Hematopoietic multipotent progenitor cell (in vitro differentiated cells): ENCODE results near the gene FNDC8. TPM values are rescaled to one million over a fixed set of nuclear protein-coding genes. Genes with fewer than 3 reads are reported as not detected.
A peak's percentile ranks its signal among the peaks of the same experiment; 100 is the strongest.
"Not testable (repeated sequence)": the region's sequence is repeated elsewhere in the genome, so short reads cannot be mapped to it uniquely, and the experiment has no call there.

Experiments used
- DNase-seq, 3 donors: peaks; one replicate each; pipeline ENCODE4 v3.0.0-alpha.2; 2011 to 2015; ENCODE audit warnings: low read depth in 2 of 3, low spot score in 2 of 3
- total RNA-seq: library from RNA; depleted of rRNA; stranded (reverse); fragments of >200 nt; gene quantifications from one replicate; pipeline ENCODE4 v1.2.3, GENCODE V29; 2012

FNDC8 gene
- total RNA-seq, 1 donor, result not detected

- DNase-seq, result no peak
Measured at GRCh38 chr17:35094902-35095301, 26.5 kb upstream of the FNDC8 start.

GRCh38 chr17:35095741-35096140 is 25.7 kb upstream of the FNDC8 start:
- no peak for DNase-seq

- no peak for DNase-seq
Measured at GRCh38 chr17:35097776-35098175, 23.6 kb upstream of the FNDC8 start.

- DNase-seq, result no peak
Measured at GRCh38 chr17:35099908-35100307, 21.5 kb upstream of the FNDC8 start.

GRCh38 chr17:35101036-35101435 is 20.4 kb upstream of the FNDC8 start:
- DNase-seq, result no peak

GRCh38 chr17:35101725-35102124 is 19.7 kb upstream of the FNDC8 start:
- DNase-seq, result no peak

- DNase-seq, result no peak
Measured at GRCh38 chr17:35103271-35103670, 18.1 kb upstream of the FNDC8 start.

- no peak for DNase-seq
Measured at GRCh38 chr17:35104844-35105450, 16.5 kb upstream of the FNDC8 start.

- DNase-seq, result not testable (repeated sequence)
Measured at GRCh38 chr17:35110791-35111190, 10.6 kb upstream of the FNDC8 start.

GRCh38 chr17:35116845-35117244 is 4.6 kb upstream of the FNDC8 start:
- no peak for DNase-seq

- peak in 2 of 3 donors; percentile 33 to 37 for DNase-seq
Measured at GRCh38 chr17:35117984-35118383, 3.4 kb upstream of the FNDC8 start.

- DNase-seq, result peak; percentile 81 to 93 (median 90)
Measured at GRCh38 chr17:35119370-35120165, 1.8 kb upstream of the FNDC8 start, which contains the start of gene RAD51D. RAD51D (minus strand) TSS chr17:35119860; CDS start chr17:35119613, 247 bp downstream.

GRCh38 chr17:35127751-35128514 is 6.5 kb downstream of the FNDC8 start:
- no peak for DNase-seq

GRCh38 chr17:35129154-35129972 is 7.9 kb downstream of the FNDC8 start:
- DNase-seq, result no peak

- peak in 2 of 3 donors; percentile 60 to 83 for DNase-seq
Measured at GRCh38 chr17:35129973-35130351, 8.5 kb downstream of the FNDC8 start.

GRCh38 chr17:35130392-35130791 is 9.0 kb downstream of the FNDC8 start:
- no peak for DNase-seq

GRCh38 chr17:35132099-35132498 is 10.7 kb downstream of the FNDC8 start:
- DNase-seq, result no peak

GRCh38 chr17:35132816-35133550 is 11.6 kb downstream of the FNDC8 start:
- DNase-seq, result no peak

GRCh38 chr17:35135322-35135721 is 13.9 kb downstream of the FNDC8 start:
- DNase-seq, result no peak

GRCh38 chr17:35138218-35138617 is 16.8 kb downstream of the FNDC8 start:
- DNase-seq, result no peak
